Cardiac septum (tissue), 1 donor: ENCODE data around the gene TXNDC16. TPM values are rescaled to one million over a fixed set of nuclear protein-coding genes. Genes with fewer than 3 reads are reported as not detected.

Experiments
- DNase-seq: peaks from one replicate; pipeline ENCODE4 v3.0.0-alpha.2; 2020; ENCODE audit warnings: low spot score
- intact Hi-C: fragments of 100-400 bp; cut with DNase I; formaldehyde crosslinking; loops from one replicate; pipeline ENCODE4 v1.14.0; 2022
- total RNA-seq: library from RNA; stranded (reverse); fragmentation: NEBNext Ultra II Directional; extraction: Animal tissue kit (Norgen Biotek cat#: 25700); gene quantifications from one replicate; pipeline ENCODE4 v1.2.1, GENCODE V29; 2021
- donor health status: DM: no; HTN: no; CAD: no.

The TXNDC16 gene
- total RNA-seq, 1 donor from 2014 or later: 3.4 TPM

- intact Hi-C loops: no loop called here
- no peak for DNase-seq
These were observed 151.5 kb downstream of the TXNDC16 start for GRCh38 chr14:52400846-52401245.

- no peak for DNase-seq
- intact Hi-C loops: no loop called here
These were observed 152.2 kb downstream of the TXNDC16 start for GRCh38 chr14:52399921-52400595.

DNA sequence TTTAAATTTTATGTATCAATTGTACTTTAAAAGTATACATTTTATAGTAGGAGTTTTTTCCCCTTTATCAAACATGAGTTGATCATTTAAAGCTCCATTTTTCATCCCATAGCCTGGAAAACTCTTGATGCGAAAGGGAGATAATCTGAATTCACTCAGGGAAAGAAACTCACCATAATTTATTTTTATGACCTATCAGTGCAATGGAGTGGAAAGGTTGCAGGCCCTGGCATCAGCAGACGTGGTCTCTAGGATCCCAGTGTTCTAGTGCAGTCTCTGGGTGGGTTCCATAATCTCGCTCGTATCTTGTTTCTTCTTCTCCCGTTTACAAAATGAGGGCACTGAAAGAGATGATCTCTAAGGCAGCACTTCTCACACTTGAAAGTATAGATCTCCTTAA lies 153.2 kb downstream of the TXNDC16 start:
- intact Hi-C loops: no loop called here
- no peak for DNase-seq

GRCh38 chr14:52397844-52398243 lies 154.5 kb downstream of the TXNDC16 start:
- intact Hi-C loops: no loop called here
- DNase-seq: no peak

- no peak for DNase-seq
- intact Hi-C loops: no loop called here
These were observed 156.6 kb downstream of the TXNDC16 start for GRCh38 chr14:52395728-52396127.

DNA sequence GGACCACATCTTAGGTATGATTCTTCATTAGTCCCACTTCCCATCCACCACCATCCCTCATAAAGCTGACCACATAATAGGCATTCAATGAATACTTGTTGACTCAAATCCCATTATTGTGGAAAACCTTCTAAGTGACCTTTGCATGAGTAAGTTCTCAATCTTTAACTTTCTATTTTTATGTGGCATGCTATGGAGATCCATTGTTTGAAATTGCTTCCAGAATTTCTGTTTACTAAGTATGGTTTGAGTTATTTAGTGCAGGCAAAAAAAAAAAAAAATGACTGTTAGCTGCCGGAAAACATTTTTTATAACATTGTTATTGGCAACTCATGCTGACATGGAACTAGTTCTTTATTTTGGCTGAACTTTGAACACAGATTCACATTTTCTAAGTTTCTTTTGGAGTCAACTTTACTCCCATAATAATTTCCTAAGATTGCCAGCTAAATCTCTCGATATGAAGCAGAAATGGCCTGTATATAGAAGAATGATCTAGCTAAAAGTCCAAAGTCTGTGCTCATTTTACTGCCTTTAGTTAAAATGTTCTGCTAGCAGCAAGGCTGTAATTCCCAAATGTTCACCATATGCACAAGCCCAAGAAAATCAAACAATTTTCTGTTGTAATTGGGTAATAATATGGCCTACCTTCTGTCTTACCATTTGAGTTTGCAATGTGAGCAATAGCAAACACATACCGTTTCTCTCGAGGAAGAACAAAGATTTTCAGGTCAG lies 160.3 kb downstream of the TXNDC16 start:
- intact Hi-C loops: no loop called here
- no peak for DNase-seq

Other genes with a start within 250 kb of the TXNDC16 start
- 0.75 TPM for gene PTGER2, start 238.2 kb downstream of the TXNDC16 start, total RNA-seq
- 1.5 TPM for gene GPR137C, start 331 bp upstream of the TXNDC16 start, total RNA-seq
- 17.1 TPM for gene ERO1A, start 143.1 kb upstream of the TXNDC16 start, total RNA-seq
- 91.9 TPM for gene PSMC6, start 154.7 kb upstream of the TXNDC16 start, total RNA-seq
- gene STYX, start 177.7 kb upstream of the TXNDC16 start, total RNA-seq: 12.2 TPM
- 7.7 TPM for gene GNPNAT1, start 239.1 kb upstream of the TXNDC16 start, total RNA-seq